BLaER1 treated with 17β-estradiol and CSF1 and Interleukin-3, amounts not matched to agents 10 nM and 100 nM (cell line): ENCODE results near the gene RASSF9.

Source experiments
- H3K27ac ChIP-seq, 11 experiments: shearing (Covaris generic); formaldehyde crosslinking; 2 replicates each; pipeline ENCODE4 v1.8.1; 2022
- H3K27me3 ChIP-seq, 11 experiments: shearing (Covaris generic); formaldehyde crosslinking; 2 replicates each; pipeline ENCODE4 v1.8.1; 2022
- H3K36me3 ChIP-seq, 11 experiments: shearing (Covaris generic); formaldehyde crosslinking; 2 replicates each; pipeline ENCODE4 v1.8.1; 2022
- H3K4me1 ChIP-seq, 10 experiments: shearing (Covaris generic); formaldehyde crosslinking; 2 replicates each; pipeline ENCODE4 v1.8.1; 2022
- H3K4me2 ChIP-seq, 11 experiments: shearing (Covaris generic); formaldehyde crosslinking; 2 replicates each; pipeline ENCODE4 v1.8.1; 2022
- H3K4me3 ChIP-seq, 10 experiments: shearing (Covaris generic); formaldehyde crosslinking; 2 replicates each; pipeline ENCODE4 v1.8.1; 2022
- H3K9ac ChIP-seq, 11 experiments: shearing (Covaris generic); formaldehyde crosslinking; 2 replicates each; pipeline ENCODE4 v1.8.1; 2022
- H3K9me3 ChIP-seq, 11 experiments: shearing (Covaris generic); formaldehyde crosslinking; replicated peaks in 1 of 11; 2 replicates each; pipeline ENCODE4 v1.8.1; 2022
- H4K20me1 ChIP-seq, 11 experiments: shearing (Covaris generic); formaldehyde crosslinking; 2 replicates each; pipeline ENCODE4 v1.8.1; 2022
- Cebpa-rat ChIP-seq, 11 experiments: shearing (Covaris generic); IDR thresholded peaks; 2 replicates each; pipeline ENCODE4 v1.8.1; 2022

The RASSF9 gene

DNA sequence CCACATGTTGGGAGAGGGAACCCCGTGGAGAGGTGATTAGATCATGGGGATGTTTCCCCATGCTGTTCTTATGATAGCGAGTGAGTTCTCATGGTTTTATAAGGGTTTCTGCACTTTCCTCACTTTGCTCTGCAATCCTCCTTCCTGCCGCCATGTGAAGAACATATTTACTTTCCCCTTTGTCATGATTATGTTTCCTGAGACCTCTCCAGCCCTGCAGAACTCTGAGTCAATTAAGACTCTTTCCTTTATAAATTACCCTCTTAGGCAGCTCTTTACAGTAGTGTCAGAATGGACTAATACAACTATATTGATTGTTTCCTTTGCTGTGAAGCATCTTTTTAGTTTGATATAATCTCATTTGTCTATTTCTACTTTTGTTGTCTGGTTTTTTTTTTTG is 13.1 kb upstream of the RASSF9 start:
- no peak overlapping the region for H3K4me2 ChIP-seq
- H3K4me1 ChIP-seq, result no peaks in the 10 kb centered on the region
- H3K36me3 ChIP-seq, result no peaks in the 10 kb centered on the region
- no peak overlapping the region for H3K4me3 ChIP-seq
- H3K27me3 ChIP-seq, result no peaks in the 10 kb centered on the region
- TF ChIP-seq Cebpa-rat (IDR thresholded peaks at IDR 0.05), result no peak
- no peaks in the 10 kb centered on the region for H4K20me1 ChIP-seq
- no peak overlapping the region for H3K27ac ChIP-seq
- no peak overlapping the region for H3K9ac ChIP-seq
- H3K9me3 ChIP-seq, result peaks cover 0 to 10% (median 0%) of the 10 kb centered on the region in 11 experiments; a peak in 1 of 22 replicates

- Histone ChIP-seq H3K4me2 (no peak overlapping the region), H3K4me1 (no peaks in the 10 kb centered on the region), H3K9ac (no peak overlapping the region), H3K4me3 (no peak overlapping the region), H3K36me3 (no peaks in the 10 kb centered on the region), H3K27ac (no peak overlapping the region), H3K27me3 (no peaks in the 10 kb centered on the region), H4K20me1 (no peaks in the 10 kb centered on the region), H3K9me3 (0 out of 22 replicates have a peak, but pooled peaks cover 0 to 3% (median 0%) of the 10 kb centered on the region in 11 experiments)
- TF ChIP-seq Cebpa-rat (IDR thresholded peaks at IDR 0.05), result no peak
Observed at GRCh38 chr12:85843606-85844310, 7.5 kb upstream of the RASSF9 start.

DNA sequence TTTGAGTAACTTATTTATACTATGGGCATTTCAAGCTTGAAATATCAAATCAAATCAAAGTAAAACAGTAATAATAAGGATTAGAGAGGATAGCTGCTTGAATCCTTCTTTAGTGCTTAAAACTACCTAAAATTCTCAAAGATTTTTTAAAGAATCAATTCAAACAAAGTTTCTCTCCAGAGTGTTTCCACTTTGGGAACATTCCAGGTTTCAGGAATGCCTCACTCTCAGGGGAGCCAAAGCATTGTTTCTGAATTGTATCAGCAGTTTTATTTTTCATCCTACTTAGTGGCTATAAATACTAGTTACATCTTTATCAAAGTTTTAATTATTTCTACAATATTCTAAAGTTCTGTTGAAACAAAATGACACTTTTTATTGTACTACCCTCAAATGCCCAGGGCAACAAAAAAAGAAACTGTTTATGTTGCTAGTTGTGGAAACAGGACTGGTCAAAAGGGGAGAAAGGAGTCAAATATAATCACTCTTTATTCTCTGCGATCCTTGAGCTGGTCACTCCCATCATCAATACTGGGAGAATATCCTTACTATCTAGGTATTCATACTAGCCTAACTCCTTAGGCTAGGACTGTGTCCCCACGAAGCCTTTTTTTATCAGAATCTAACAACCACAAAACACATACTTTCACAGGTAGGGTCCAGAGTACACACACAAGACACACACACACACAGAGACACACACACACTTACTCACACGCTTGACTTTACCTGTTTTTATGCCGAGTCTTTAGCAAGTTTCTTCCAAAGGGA is 598 bp downstream of the RASSF9 start:
- H3K4me2 ChIP-seq, result no peak overlapping the region

GRCh38 chr12:85834378-85834777 is 1.8 kb downstream of the RASSF9 start:
- no peaks in the 10 kb centered on the region for H3K27me3 ChIP-seq
- H3K4me3 ChIP-seq, result no peak overlapping the region
- no peaks in the 10 kb centered on the region for H3K9me3 ChIP-seq
- H3K9ac ChIP-seq, result no peak overlapping the region
- H4K20me1 ChIP-seq, result no peaks in the 10 kb centered on the region
- no peaks in the 10 kb centered on the region for H3K4me1 ChIP-seq
- no peak for TF ChIP-seq Cebpa-rat (IDR thresholded peaks at IDR 0.05)
- no peaks in the 10 kb centered on the region for H3K36me3 ChIP-seq
- no peak overlapping the region for H3K27ac ChIP-seq
- H3K4me2 ChIP-seq, result no peak overlapping the region

More for the DNA sequence above, 598 bp downstream of the RASSF9 start:
- no peak overlapping the region for H3K27ac ChIP-seq
- H3K27me3 ChIP-seq, result no peaks in the 10 kb centered on the region
- H3K36me3 ChIP-seq, result no peaks in the 10 kb centered on the region
- no peaks in the 10 kb centered on the region for H3K4me1 ChIP-seq
- no peaks in the 10 kb centered on the region for H4K20me1 ChIP-seq
- H3K4me3 ChIP-seq, result no peak overlapping the region
- no peak for TF ChIP-seq Cebpa-rat (IDR thresholded peaks at IDR 0.05)
- H3K9ac ChIP-seq, result no peak overlapping the region
- no peaks in the 10 kb centered on the region for H3K9me3 ChIP-seq

DNA sequence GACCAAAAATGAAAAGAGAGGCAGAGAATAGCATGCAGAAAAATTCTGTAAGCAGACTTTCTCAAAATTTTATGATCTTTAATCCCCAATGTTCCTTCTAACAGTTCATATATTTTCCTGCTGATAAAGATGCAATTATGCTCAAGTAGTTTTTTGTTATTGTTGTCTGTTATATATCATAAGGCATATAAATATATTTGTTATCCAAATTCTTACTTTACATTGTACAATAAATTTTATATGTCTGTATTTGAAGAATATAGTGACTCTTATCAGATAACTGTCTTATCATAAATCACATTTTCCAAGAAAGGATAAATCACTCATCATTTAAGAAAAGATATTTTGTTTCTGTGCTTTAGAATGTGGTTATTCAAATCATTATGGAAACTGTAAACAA is 2.6 kb downstream of the RASSF9 start:
- H3K27ac ChIP-seq, result no peak overlapping the region
- no peak overlapping the region for H3K4me2 ChIP-seq
- no peaks in the 10 kb centered on the region for H3K27me3 ChIP-seq
- no peaks in the 10 kb centered on the region for H3K9me3 ChIP-seq
- no peaks in the 10 kb centered on the region for H4K20me1 ChIP-seq
- H3K9ac ChIP-seq, result no peak overlapping the region
- no peak overlapping the region for H3K4me3 ChIP-seq
- H3K4me1 ChIP-seq, result no peaks in the 10 kb centered on the region
- no peak for TF ChIP-seq Cebpa-rat (IDR thresholded peaks at IDR 0.05)
- no peaks in the 10 kb centered on the region for H3K36me3 ChIP-seq

- H3K4me2 ChIP-seq, result no peak overlapping the region
- no peaks in the 10 kb centered on the region for H3K36me3 ChIP-seq
- H3K27me3 ChIP-seq, result no peaks in the 10 kb centered on the region
- H4K20me1 ChIP-seq, result no peaks in the 10 kb centered on the region
- no peak overlapping the region for H3K27ac ChIP-seq
- no peaks in the 10 kb centered on the region for H3K4me1 ChIP-seq
- no peaks in the 10 kb centered on the region for H3K9me3 ChIP-seq
- H3K9ac ChIP-seq, result no peak overlapping the region
- TF ChIP-seq Cebpa-rat (IDR thresholded peaks at IDR 0.05), result no peak
- no peak overlapping the region for H3K4me3 ChIP-seq
Observed at GRCh38 chr12:85831327-85831990, 4.8 kb downstream of the RASSF9 start.

- Histone ChIP-seq H3K36me3 (no peaks in the 10 kb centered on the region), H3K4me2 (no peak overlapping the region), H3K27ac (no peak overlapping the region), H3K4me3 (no peak overlapping the region), H3K9ac (no peak overlapping the region), H3K27me3 (no peaks in the 10 kb centered on the region), H3K4me1 (no peaks in the 10 kb centered on the region), H4K20me1 (no peaks in the 10 kb centered on the region), H3K9me3 (no peaks in the 10 kb centered on the region)
- TF ChIP-seq Cebpa-rat (IDR thresholded peaks at IDR 0.05), result no peak
Observed at GRCh38 chr12:85829391-85829790, 6.8 kb downstream of the RASSF9 start.

GRCh38 chr12:85828576-85828975 is 7.6 kb downstream of the RASSF9 start:
- Histone ChIP-seq H3K9me3 (no peaks in the 10 kb centered on the region), H4K20me1 (no peaks in the 10 kb centered on the region), H3K4me2 (no peak overlapping the region), H3K36me3 (no peaks in the 10 kb centered on the region), H3K27ac (no peak overlapping the region), H3K27me3 (no peaks in the 10 kb centered on the region), H3K9ac (no peak overlapping the region), H3K4me3 (no peak overlapping the region), H3K4me1 (no peaks in the 10 kb centered on the region)
- no peak for TF ChIP-seq Cebpa-rat (IDR thresholded peaks at IDR 0.05)

DNA sequence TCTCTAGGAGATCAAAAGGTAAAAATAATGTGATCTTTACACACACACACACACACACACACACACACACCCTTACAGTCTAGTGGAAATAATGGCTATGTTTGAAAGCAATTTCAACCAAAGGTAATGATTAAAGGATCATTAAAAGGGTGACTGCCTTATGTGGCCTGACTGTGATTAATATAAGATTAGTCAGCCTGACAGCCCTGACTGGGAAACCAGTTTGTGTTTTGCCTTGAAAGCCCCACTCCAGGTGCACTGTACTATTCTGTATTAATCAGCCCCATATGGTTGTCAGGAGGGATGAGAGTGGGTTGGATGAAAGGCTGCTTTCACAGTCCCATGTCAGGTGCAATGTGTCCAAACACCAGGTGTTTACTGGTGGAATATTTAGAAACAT is 10.5 kb downstream of the RASSF9 start:
- Histone ChIP-seq H3K4me2 (no peak overlapping the region), H3K27ac (no peak overlapping the region), H3K9ac (no peak overlapping the region), H3K4me1 (no peaks in the 10 kb centered on the region), H3K9me3 (no peaks in the 10 kb centered on the region), H3K36me3 (no peaks in the 10 kb centered on the region), H3K4me3 (no peak overlapping the region), H4K20me1 (no peaks in the 10 kb centered on the region), H3K27me3 (no peaks in the 10 kb centered on the region)
- TF ChIP-seq Cebpa-rat (IDR thresholded peaks at IDR 0.05), result no peak
